H9 (cell line): ENCODE results near the gene NACC1. TPM values are rescaled to one million over a fixed set of nuclear protein-coding genes. Genes with fewer than 3 reads are reported as not detected.

ENCODE experiments used
- DNase-seq: peaks from one replicate; pipeline ENCODE4 v3.0.0-alpha.2; 2017
- H2AFZ ChIP-seq: one replicate; pipeline ENCODE4 v1.6.1; 2013; ENCODE audit warnings: mild to moderate bottlenecking, low read length, control low read depth, moderate library complexity
- H2AK5ac ChIP-seq: 2 replicates; pipeline ENCODE4 v1.6.1; 2013; ENCODE audit warnings: low read length, control low read depth, mixed read lengths; ENCODE audit not compliant: insufficient read length
- H2BK120ac ChIP-seq: one replicate; pipeline ENCODE4 v1.6.1; 2013; ENCODE audit warnings: low read depth, mild to moderate bottlenecking, low read length, control low read depth, inconsistent platforms; ENCODE audit not compliant: poor library complexity, severe bottlenecking
- H2BK12ac ChIP-seq: 2 replicates; pipeline ENCODE4 v1.6.1; 2013; ENCODE audit warnings: low read length, control low read depth, mixed read lengths, low read depth; ENCODE audit not compliant: insufficient read length
- H2BK15ac ChIP-seq: 2 replicates; pipeline ENCODE4 v1.6.1; 2013; ENCODE audit warnings: low read depth, low read length, control low read depth
- H2BK20ac ChIP-seq: one replicate; pipeline ENCODE4 v1.6.1; 2013; ENCODE audit warnings: low read depth, mild to moderate bottlenecking, low read length, control low read depth, inconsistent platforms; ENCODE audit not compliant: poor library complexity, severe bottlenecking
- H2BK5ac ChIP-seq: 2 replicates; pipeline ENCODE4 v1.6.1; 2013; ENCODE audit warnings: low read length, control low read depth, mixed read lengths; ENCODE audit not compliant: insufficient read length
- H3K14ac ChIP-seq: 2 replicates; pipeline ENCODE4 v1.6.1; 2013; ENCODE audit warnings: low read length, control low read depth; ENCODE audit not compliant: insufficient read depth
- H3K18ac ChIP-seq: 2 replicates; pipeline ENCODE4 v1.6.1; 2013; ENCODE audit warnings: low read depth, mild to moderate bottlenecking, mixed read lengths, low read length, control low read depth; ENCODE audit not compliant: insufficient read length
- H3K23ac ChIP-seq: 2 replicates; pipeline ENCODE4 v1.6.1; 2013; ENCODE audit warnings: low read length, control low read depth, mixed read lengths, low read depth; ENCODE audit not compliant: insufficient read length
- H3K23me2 ChIP-seq: 2 replicates; pipeline ENCODE4 v1.6.1; 2013; ENCODE audit warnings: low read depth, mild to moderate bottlenecking, mixed read lengths, low read length, control low read depth; ENCODE audit not compliant: insufficient read length, poor library complexity, severe bottlenecking
- H3K27ac ChIP-seq: 2 replicates; pipeline ENCODE4 v1.5.1; 2013; ENCODE audit warnings: low read length, control low read depth, mixed read lengths, low read depth; ENCODE audit not compliant: insufficient read length
- H3K27me3 ChIP-seq: 2 replicates; pipeline ENCODE4 v1.6.1; 2013; ENCODE audit warnings: low read length, control low read depth, inconsistent platforms; ENCODE audit not compliant: insufficient read depth
- H3K4ac ChIP-seq: 2 replicates; pipeline ENCODE4 v1.6.1; 2013; ENCODE audit warnings: low read depth, mild to moderate bottlenecking, control low read depth, inconsistent platforms, low read length, moderate library complexity
- H3K4me1 ChIP-seq: 2 replicates; pipeline ENCODE4 v1.6.1; 2013; ENCODE audit warnings: low read length, control low read depth, inconsistent platforms; ENCODE audit not compliant: insufficient read depth
- H3K4me2 ChIP-seq: 2 replicates; pipeline ENCODE4 v1.6.1; 2013; ENCODE audit warnings: low read length, control low read depth, mixed read lengths; ENCODE audit not compliant: insufficient read length, insufficient read depth
- H3K56ac ChIP-seq: 2 replicates; pipeline ENCODE4 v1.6.1; 2013; ENCODE audit warnings: low read depth, mild to moderate bottlenecking, mixed read lengths, low read length, control low read depth; ENCODE audit not compliant: insufficient read length
- H3K79me1 ChIP-seq: 2 replicates; pipeline ENCODE4 v1.6.1; 2013; ENCODE audit warnings: low read depth, mild to moderate bottlenecking, moderate library complexity, low read length, control low read depth, inconsistent platforms; ENCODE audit not compliant: insufficient read depth, poor library complexity, severe bottlenecking
- H3K79me2 ChIP-seq: 2 replicates; pipeline ENCODE4 v1.6.1; 2013; ENCODE audit warnings: low read length, control low read depth, inconsistent platforms; ENCODE audit not compliant: insufficient read depth
- H3K9ac ChIP-seq: 2 replicates; pipeline ENCODE4 v1.6.1; 2013; ENCODE audit warnings: low read length, control low read depth, mixed read lengths; ENCODE audit not compliant: insufficient read length; ENCODE audit errors: extremely low read depth
- H3K9me3 ChIP-seq: one replicate; pipeline ENCODE4 v1.6.1; 2013; ENCODE audit warnings: low read depth, low read length, inconsistent platforms; ENCODE audit not compliant: control insufficient read depth
- H3T11ph ChIP-seq: one replicate; pipeline ENCODE4 v1.6.1; 2013; ENCODE audit warnings: mild to moderate bottlenecking, low read length, control low read depth, inconsistent platforms
- H4K20me1 ChIP-seq: one replicate; pipeline ENCODE4 v1.6.1; 2013; ENCODE audit not compliant: control insufficient read depth, insufficient read length, insufficient read depth
- H4K5ac ChIP-seq: 2 replicates; pipeline ENCODE4 v1.6.1; 2013; ENCODE audit warnings: low read depth, mild to moderate bottlenecking, mixed read lengths, low read length, control low read depth; ENCODE audit not compliant: insufficient read length
- H4K8ac ChIP-seq: replicated peaks from 2 replicates; pipeline ENCODE4 v1.6.1; 2013; ENCODE audit warnings: low read length, control low read depth, mixed read lengths, low read depth; ENCODE audit not compliant: insufficient read length
- H4K91ac ChIP-seq: 2 replicates; pipeline ENCODE4 v1.6.1; 2013; ENCODE audit warnings: low read depth, mild to moderate bottlenecking, moderate library complexity, mixed read lengths, low read length, control low read depth; ENCODE audit not compliant: insufficient read length
- H3K27ac Mint-ChIP-seq, 3 experiments: 2 replicates in 2 of 3; 3 replicates in 1 of 3; pipeline ENCODE4 v1.8.0; 2020 to 2021; ENCODE audit warnings: mixed read lengths in 3 of 3, mild to moderate bottlenecking in 1 of 3, moderate library complexity in 1 of 3
- H3K27me3 Mint-ChIP-seq: 2 replicates; pipeline ENCODE4 v1.8.0; 2021; ENCODE audit warnings: low read depth, mild to moderate bottlenecking, moderate library complexity, mixed read lengths
- H3K36me3 Mint-ChIP-seq, 3 experiments: 2 replicates in 2 of 3; 3 replicates in 1 of 3; pipeline ENCODE4 v1.8.0; 2020 to 2021; ENCODE audit warnings: low read depth in 3 of 3, mixed read lengths in 3 of 3; ENCODE audit not compliant: insufficient read depth in 1 of 3
- H3K4me1 Mint-ChIP-seq, 2 experiments: 2 replicates each; pipeline ENCODE4 v1.8.0; 2020; ENCODE audit warnings: mixed read lengths in 2 of 2
- H3K4me3 Mint-ChIP-seq, 2 experiments: 2 replicates in 1 of 2; 3 replicates in 1 of 2; pipeline ENCODE4 v1.8.0; 2020 to 2021; ENCODE audit warnings: mild to moderate bottlenecking in 2 of 2, mixed read lengths in 2 of 2, moderate library complexity in 1 of 2
- H3K9me3 Mint-ChIP-seq, 2 experiments: 2 replicates in 1 of 2; 3 replicates in 1 of 2; pipeline ENCODE4 v1.8.0; 2020; ENCODE audit warnings: mild to moderate bottlenecking in 2 of 2, mixed read lengths in 2 of 2, moderate library complexity in 1 of 2
- WGBS: extraction: QIAGEN DNeasy Blood & Tissue Kit; methylation state at CpG from one replicate; pipeline ENCODE4 v1.1.7; 2013; ENCODE audit warnings: missing lambda C conversion rate, low lambda C conversion rate, mixed read lengths; ENCODE audit not compliant: insufficient read length; ENCODE audit errors: extremely low coverage; 5-methylcytosine and 5-hydroxymethylcytosine counted together
- total RNA-seq: library from RNA; stranded (reverse); gene quantifications from 2 replicates; pipeline ENCODE4 v1.2.1, GENCODE V29; 2021
- TF ChIP-seq, protein P1 (sequence below): fragments of 200-600 bp; sonication (generic); conservative IDR thresholded peaks from 3 replicates; pipeline ENCODE4 v1.8.0; 2021; ENCODE audit warnings: antibody characterized with exemption, mild to moderate bottlenecking

The NACC1 gene
- total RNA-seq, 1 experiment from 2014 or later = 198 TPM

DNA sequence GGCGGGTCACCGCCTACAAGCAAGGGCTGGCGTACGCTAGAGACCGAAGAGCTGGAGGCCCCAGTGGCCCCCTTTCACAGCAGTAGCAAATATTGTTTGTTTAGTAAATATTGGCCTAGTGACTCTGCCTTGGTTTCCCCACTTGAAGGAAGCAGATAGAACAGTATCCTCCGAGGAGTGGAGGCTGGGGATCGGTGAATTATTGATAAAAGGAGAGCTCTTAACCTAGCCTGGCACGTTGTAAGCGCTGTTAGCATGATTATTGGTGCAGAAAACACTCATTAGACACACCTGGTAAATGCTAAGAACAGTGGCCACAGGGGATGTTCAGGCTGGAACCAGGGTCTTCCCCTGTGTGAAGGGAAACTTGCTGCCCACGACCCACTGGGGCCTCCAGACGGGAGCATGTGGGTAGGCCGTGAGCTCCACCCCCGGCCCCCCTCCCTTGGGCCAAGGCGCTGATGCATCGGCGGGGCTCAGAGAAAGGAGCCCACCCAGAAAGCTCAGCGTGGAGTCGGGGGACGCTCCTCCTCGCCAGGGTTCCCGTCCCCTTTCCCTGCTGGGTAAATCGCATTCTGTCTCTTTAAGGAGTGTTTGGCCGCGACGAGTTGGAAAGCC lies 34.4 kb downstream of the NACC1 start:
- Histone ChIP-seq H3K9me3 (no peaks in the 10 kb centered on the region), H3K4ac (peak overlapping the region; percentile 95; the same call in 1 of the 2 replicates), H2BK15ac (no peak overlapping the region), H3K23me2 (peaks cover 22% of the 10 kb centered on the region), H3K4me1 (no peaks in the 10 kb centered on the region; the same call in 1 of the 2 replicates), H3T11ph (peak overlapping the region; percentile 69), H3K9ac (peak overlapping the region; percentile 90), H2BK5ac (no peak overlapping the region), H3K18ac (peak overlapping the region; percentile 96), H4K91ac (peak overlapping the region; percentile 87), H3K27me3 (no peaks in the 10 kb centered on the region), H3K27ac (peak overlapping the region; percentile 89), H3K79me1 (no peaks in the 10 kb centered on the region), H4K20me1 (no peaks in the 10 kb centered on the region), H2AFZ (no peak overlapping the region), H3K14ac (peak overlapping the region; percentile 85; the same call in 1 of the 2 replicates), H4K8ac (no peak overlapping the region), H3K56ac (peak overlapping the region; percentile 15), H2BK12ac (no peak overlapping the region), H3K23ac (no peak overlapping the region), H4K5ac (peak overlapping the region; percentile 4), H3K79me2 (peaks cover 17% of the 10 kb centered on the region; the same call in 1 of the 2 replicates), H2AK5ac (no peak overlapping the region), H2BK120ac (peak overlapping the region; percentile 97), H2BK20ac (no peak overlapping the region), H3K4me2 (peak overlapping the region; percentile 78)
- DNase-seq = no peak
- Mint-ChIP-seq H3K27ac (peak overlapping the region; percentile 98 to 100 (median 99)), H3K9me3 (peaks cover 8 to 9% of the 10 kb centered on the region in 2 experiments; a peak in 3 of 5 replicates), H3K4me1 (peaks cover 20 to 25% of the 10 kb centered on the region in 2 experiments), H3K27me3 (peaks cover 12% of the 10 kb centered on the region), H3K36me3 (peaks cover 14 to 21% (median 18%) of the 10 kb centered on the region in 3 experiments), H3K4me3 (peak overlapping the region; percentile 96 to 97)
- no CpG with 5 or more reads among the region's 25 CpGs for WGBS
- TF ChIP-seq, protein P1, sequence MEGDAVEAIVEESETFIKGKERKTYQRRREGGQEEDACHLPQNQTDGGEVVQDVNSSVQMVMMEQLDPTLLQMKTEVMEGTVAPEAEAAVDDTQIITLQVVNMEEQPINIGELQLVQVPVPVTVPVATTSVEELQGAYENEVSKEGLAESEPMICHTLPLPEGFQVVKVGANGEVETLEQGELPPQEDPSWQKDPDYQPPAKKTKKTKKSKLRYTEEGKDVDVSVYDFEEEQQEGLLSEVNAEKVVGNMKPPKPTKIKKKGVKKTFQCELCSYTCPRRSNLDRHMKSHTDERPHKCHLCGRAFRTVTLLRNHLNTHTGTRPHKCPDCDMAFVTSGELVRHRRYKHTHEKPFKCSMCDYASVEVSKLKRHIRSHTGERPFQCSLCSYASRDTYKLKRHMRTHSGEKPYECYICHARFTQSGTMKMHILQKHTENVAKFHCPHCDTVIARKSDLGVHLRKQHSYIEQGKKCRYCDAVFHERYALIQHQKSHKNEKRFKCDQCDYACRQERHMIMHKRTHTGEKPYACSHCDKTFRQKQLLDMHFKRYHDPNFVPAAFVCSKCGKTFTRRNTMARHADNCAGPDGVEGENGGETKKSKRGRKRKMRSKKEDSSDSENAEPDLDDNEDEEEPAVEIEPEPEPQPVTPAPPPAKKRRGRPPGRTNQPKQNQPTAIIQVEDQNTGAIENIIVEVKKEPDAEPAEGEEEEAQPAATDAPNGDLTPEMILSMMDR = no peak
